ENCODE data around the gene SNAPC5. TPM values are rescaled to one million over a fixed set of nuclear protein-coding genes. Genes with fewer than 3 reads are reported as not detected.
A peak's percentile ranks its signal among the peaks of the same experiment; 100 is the strongest.

Gene SNAPC5
- total and polyA plus RNA-seq, 2 of the 8 experiments (the other 6 are each of a cell fraction or from before 2014, with no cell fraction given): 18.7 to 23.1 TPM

GRCh38 chr15:66505818-66506217, 8.3 kb upstream of the SNAPC5 start:
- H3K4me1 ChIP-seq (replicated peaks in 1 of 4; ENCODE audit: control insufficient read depth in 3 of 4, insufficient read depth in 4 of 4, low read length in 3 of 4): peaks cover 0 to 6% (median 5%) of the 10 kb centered on the region in 4 experiments; a peak in 4 of 7 replicates
- WGBS, 2 experiments (ENCODE audit: extremely low coverage in 1 of 2, insufficient coverage in 1 of 2, insufficient read length in 1 of 2, insufficient replicate concordance in 2 of 2, low coverage in 1 of 2, low lambda C conversion rate in 2 of 2, missing lambda C conversion rate in 1 of 2): 60% methylated on average over 4 of the region's 4 CpGs; no CpG with 5 or more reads in 1 of the 2 experiments

More at GRCh38 chr15:66505818-66506217, 8.3 kb upstream of the SNAPC5 start:
- POLR2A ChIA-PET (ENCODE audit: partially characterized antibody): interaction anchor here (0.5 to 4.7 kb wide), 29 partner anchors 8 to 869 kb away, joined by 3 to 52 read pairs (median 6); partner anchors contain the start of genes LCTL, MAP2K1, MEGF11 and RAB11A
- H4K5ac ChIP-seq (ENCODE audit: insufficient read length, low read depth, low read length): no peak overlapping the region
- H2BK5ac ChIP-seq (ENCODE audit: low read depth, low read length): 0 out of 2 replicates have a peak overlapping the region, but pooled peaks have one; percentile 76
- H3K27ac ChIP-seq (ENCODE audit: low read depth, low read length): no peak overlapping the region
- peaks cover 20 to 69% of the 10 kb centered on the region in 2 experiments for H3K79me2 ChIP-seq (ENCODE audit: control insufficient read depth in 1 of 2, insufficient read depth in 2 of 2, low read length in 2 of 2)
- H3K9me3 ChIP-seq (ENCODE audit: insufficient read depth in 2 of 2, low read depth in 1 of 2, low read length in 1 of 2): no peaks in the 10 kb centered on the region
- no peak overlapping the region for H3K14ac ChIP-seq (ENCODE audit: insufficient read length)
- no peak overlapping the region for H2BK120ac ChIP-seq (replicated peaks; ENCODE audit: low read depth, low read length)
- no peak for FAIRE-seq
- H3K27me3 ChIP-seq (replicated peaks in 1 of 4; ENCODE audit: control insufficient read depth in 3 of 4, extremely low read depth in 1 of 4, insufficient read depth in 3 of 4, low read length in 3 of 4): no peaks in the 10 kb centered on the region
- H4K8ac ChIP-seq (ENCODE audit: extremely low read depth, insufficient read depth, low read length): no peak overlapping the region
- peak overlapping the region; percentile 85 to 93 for H3K4me2 ChIP-seq (ENCODE audit: insufficient read depth in 1 of 2, low read depth in 2 of 2, low read length in 2 of 2)
- no peak overlapping the region for H3K18ac ChIP-seq (ENCODE audit: extremely low read depth, low read length)
- H2BK12ac ChIP-seq (ENCODE audit: low read depth, low read length): no peak overlapping the region
- no peak overlapping the region for H2AK5ac ChIP-seq (ENCODE audit: low read depth, low read length)
- TF ChIP-seq ZNF274 (IDR thresholded peaks at IDR 0.05; ENCODE audit: borderline replicate concordance, extremely low read depth, low read length): no peak
- TF ChIP-seq BCL11A (IDR thresholded peaks at IDR 0.05; ENCODE audit: low read depth in 2 of 2, low read length in 2 of 2): no peak
- TF ChIP-seq POLR2A (IDR thresholded peaks at IDR 0.05; ENCODE audit: control extremely low read depth in 1 of 2, low read depth in 2 of 2, low read length in 2 of 2): no peak
- no peak for TF ChIP-seq ASH2L (IDR thresholded peaks at IDR 0.05; ENCODE audit: low read length)
- no peak for TF ChIP-seq POLR2AphosphoS5 (IDR thresholded peaks at IDR 0.05; ENCODE audit: low read depth, low read length)
- peaks cover 18 to 39% (median 25%) of the 10 kb centered on the region in 4 experiments for H3K36me3 ChIP-seq (ENCODE audit: control insufficient read depth in 2 of 4, insufficient read depth in 4 of 4, low read length in 3 of 4)
- peaks cover 0 to 4% of the 10 kb centered on the region in 2 experiments for H4K20me1 ChIP-seq (replicated peaks in 1 of 2; ENCODE audit: control insufficient read depth in 1 of 2, insufficient read depth in 2 of 2, low read length in 2 of 2)
- CTCF ChIA-PET (ENCODE audit: partially characterized antibody): interaction anchor here (1.0 to 2.4 kb wide), 4 partner anchors 8 to 346 kb away, joined by 3 to 16 read pairs (median 5); partner anchors contain the start of gene SNAPC5
- H3K23ac ChIP-seq (ENCODE audit: insufficient read length): no peak overlapping the region
- H3K4me3 ChIP-seq (ENCODE audit: extremely low read depth in 1 of 4, insufficient read depth in 2 of 4, low read depth in 3 of 4, low read length in 4 of 4): peak overlapping the region; percentile 95 to 100 (median 99)
- H3K9ac ChIP-seq (replicated peaks in 1 of 4; ENCODE audit: extremely low read depth in 1 of 4, low read depth in 3 of 4, low read length in 3 of 4): peak overlapping the region; percentile 74 to 98 (median 84); a peak in 6 of 7 replicates
- H2BK20ac ChIP-seq (ENCODE audit: low read length): no peak overlapping the region
- no peak for DNase-seq (ENCODE audit: low read depth in 1 of 2, low spot score in 2 of 2)
- H3K23me2 ChIP-seq (ENCODE audit: low read depth, low read length): peaks cover 12% of the 10 kb centered on the region
- H2BK15ac ChIP-seq (ENCODE audit: low read length): no peak overlapping the region
- no peak overlapping the region for H4K91ac ChIP-seq (replicated peaks; ENCODE audit: insufficient read length, low read length)
- H3K56ac ChIP-seq (replicated peaks; ENCODE audit: insufficient read length, low read depth, low read length): no peak overlapping the region
- H2AFZ ChIP-seq (ENCODE audit: low read length): no peak overlapping the region
- H3K4ac ChIP-seq (replicated peaks; ENCODE audit: insufficient read length, low read depth, low read length): no peak overlapping the region
- H3K79me1 ChIP-seq (ENCODE audit: low read depth, low read length): peaks cover 4% of the 10 kb centered on the region
